Subcutaneous abdominal adipose tissue (tissue), 5 donors: Measurements from ENCODE around the gene DNAH8.
"Not testable (repeated sequence)": the region's sequence is repeated elsewhere in the genome, so short reads cannot be mapped to it uniquely, and the experiment has no call there.

ENCODE experiments used
- H3K27ac ChIP-seq: one replicate; pipeline ENCODE4 v1.7.0; 2013; ENCODE audit warnings: low read depth, mild to moderate bottlenecking, inconsistent platforms, low read length, moderate library complexity
- H3K27me3 ChIP-seq, 5 donors: one replicate each; pipeline ENCODE4 v1.7.0; 2013; ENCODE audit warnings: low read length in 5 of 5, inconsistent platforms in 1 of 5; ENCODE audit not compliant: control insufficient read depth in 5 of 5, insufficient read depth in 4 of 5
- H3K36me3 ChIP-seq, 5 donors: one replicate each; pipeline ENCODE4 v1.7.0; 2013; ENCODE audit warnings: low read length in 5 of 5; ENCODE audit not compliant: control insufficient read depth in 5 of 5, insufficient read depth in 5 of 5
- H3K4me1 ChIP-seq, 5 donors: one replicate each; pipeline ENCODE4 v1.7.0; 2013; ENCODE audit warnings: low read length in 5 of 5, mild to moderate bottlenecking in 3 of 5, moderate library complexity in 1 of 5; ENCODE audit not compliant: control insufficient read depth in 5 of 5, insufficient read depth in 5 of 5
- H3K4me3 ChIP-seq, 5 donors: one replicate each; pipeline ENCODE4 v1.7.0; 2013; ENCODE audit warnings: low read length in 5 of 5, low read depth in 1 of 5
- H3K9ac ChIP-seq, 5 donors: one replicate each; pipeline ENCODE4 v1.7.0; 2013; ENCODE audit warnings: low read length in 5 of 5, mild to moderate bottlenecking in 4 of 5, moderate library complexity in 3 of 5
- H3K9me3 ChIP-seq, 5 donors: one replicate each; pipeline ENCODE4 v1.7.0; 2013; ENCODE audit warnings: low read length in 5 of 5; ENCODE audit not compliant: control insufficient read depth in 5 of 5
- donor health status: healthy.
- donor health status: healthy.
- donor health status: healthy.
- donor health status: healthy.
- donor health status: healthy.

Gene DNAH8

GRCh38 chr6:38901802-38902522 lies 186.9 kb downstream of the DNAH8 start:
- no peaks in the 10 kb centered on the region for H3K27me3 ChIP-seq
- H3K4me1 ChIP-seq: no peaks in the 10 kb centered on the region
- no peak overlapping the region for H3K4me3 ChIP-seq
- H3K9ac ChIP-seq: no peak overlapping the region
- no peaks in the 10 kb centered on the region for H3K9me3 ChIP-seq
- H3K36me3 ChIP-seq: no peaks in the 10 kb centered on the region
- H3K27ac ChIP-seq: no peak overlapping the region

GRCh38 chr6:38906582-38906981 lies 191.5 kb downstream of the DNAH8 start:
- no peaks in the 10 kb centered on the region for H3K9me3 ChIP-seq
- H3K36me3 ChIP-seq: no peaks in the 10 kb centered on the region
- no peaks in the 10 kb centered on the region for H3K4me1 ChIP-seq
- no peak overlapping the region for H3K27ac ChIP-seq
- no peak overlapping the region for H3K9ac ChIP-seq
- no peak overlapping the region for H3K4me3 ChIP-seq
- H3K27me3 ChIP-seq: no peaks in the 10 kb centered on the region

- no peaks in the 10 kb centered on the region for H3K36me3 ChIP-seq
- H3K27me3 ChIP-seq: no peaks in the 10 kb centered on the region
- H3K4me3 ChIP-seq: no peak overlapping the region
- no peaks in the 10 kb centered on the region for H3K4me1 ChIP-seq
- H3K9me3 ChIP-seq: no peaks in the 10 kb centered on the region
- H3K9ac ChIP-seq: no peak overlapping the region
- no peak overlapping the region for H3K27ac ChIP-seq
These were observed 192.2 kb downstream of the DNAH8 start for GRCh38 chr6:38907264-38907663.

GRCh38 chr6:38909015-38909730 lies 194.1 kb downstream of the DNAH8 start:
- H3K9me3 ChIP-seq: no peaks in the 10 kb centered on the region

GRCh38 chr6:38910207-38910606 lies 195.1 kb downstream of the DNAH8 start:
- Histone ChIP-seq H3K4me1 (no peaks in the 10 kb centered on the region), H3K9ac (no peak overlapping the region), H3K27me3 (no peaks in the 10 kb centered on the region), H3K9me3 (no peaks in the 10 kb centered on the region), H3K36me3 (no peaks in the 10 kb centered on the region), H3K27ac (no peak overlapping the region), H3K4me3 (no peak overlapping the region)

More at GRCh38 chr6:38909015-38909730, 194.1 kb downstream of the DNAH8 start:
- Histone ChIP-seq H3K4me3 (no peak overlapping the region), H3K4me1 (no peaks in the 10 kb centered on the region), H3K9ac (no peak overlapping the region), H3K27me3 (no peaks in the 10 kb centered on the region), H3K27ac (no peak overlapping the region), H3K36me3 (no peaks in the 10 kb centered on the region)

- Histone ChIP-seq H3K4me1 (no peaks in the 10 kb centered on the region), H3K27me3 (no peaks in the 10 kb centered on the region)
These were observed 197.3 kb downstream of the DNAH8 start for GRCh38 chr6:38912378-38912777.

GRCh38 chr6:38915205-38915925 lies 200.3 kb downstream of the DNAH8 start:
- no peaks in the 10 kb centered on the region for H3K36me3 ChIP-seq
- no peaks in the 10 kb centered on the region for H3K27me3 ChIP-seq
- no peak overlapping the region for H3K4me3 ChIP-seq
- H3K4me1 ChIP-seq: no peaks in the 10 kb centered on the region
- H3K27ac ChIP-seq: no peak overlapping the region
- no peaks in the 10 kb centered on the region for H3K9me3 ChIP-seq
- no peak overlapping the region for H3K9ac ChIP-seq

More at GRCh38 chr6:38912378-38912777, 197.3 kb downstream of the DNAH8 start:
- H3K27ac ChIP-seq: no peak overlapping the region
- H3K9ac ChIP-seq: no peak overlapping the region
- no peaks in the 10 kb centered on the region for H3K9me3 ChIP-seq
- H3K4me3 ChIP-seq: no peak overlapping the region
- H3K36me3 ChIP-seq: no peaks in the 10 kb centered on the region

- H3K4me1 ChIP-seq, H3K27ac ChIP-seq, H3K4me3 ChIP-seq, H3K9me3 ChIP-seq, H3K27me3 ChIP-seq, H3K9ac ChIP-seq, H3K36me3 ChIP-seq: not testable (repeated sequence)
These were observed 206.4 kb downstream of the DNAH8 start for GRCh38 chr6:38921540-38921939.

GRCh38 chr6:38924791-38925509 lies 209.8 kb downstream of the DNAH8 start:
- Histone ChIP-seq H3K9me3 (no peaks in the 10 kb centered on the region), H3K27ac (no peak overlapping the region), H3K27me3 (peaks cover 0 to 5% (median 0%) of the 10 kb centered on the region in 5 donors), H3K4me1 (no peaks in the 10 kb centered on the region), H3K36me3 (no peaks in the 10 kb centered on the region), H3K9ac (no peak overlapping the region), H3K4me3 (no peak overlapping the region)
